Right renal cortex interstitium (tissue), 3 donors: ENCODE data around the gene KRTAP10-3. TPM values are rescaled to one million over a fixed set of nuclear protein-coding genes. Genes with fewer than 3 reads are reported as not detected.

ENCODE experiments used
- DNase-seq, 3 donors: peaks; one replicate each; pipeline ENCODE4 v3.0.0-alpha.2; 2013; ENCODE audit warnings: low read depth in 3 of 3, low spot score in 2 of 3
- polyA plus RNA-seq, 3 donors: library from polyadenylated mRNA; unstranded; fragments of 120-200 nt; gene quantifications; one replicate each; pipeline ENCODE4 v1.2.1, GENCODE V29; 2013; ENCODE audit not compliant: insufficient read length in 3 of 3

Gene KRTAP10-3
- polyA plus RNA-seq, 3 donors: not detected

DNA sequence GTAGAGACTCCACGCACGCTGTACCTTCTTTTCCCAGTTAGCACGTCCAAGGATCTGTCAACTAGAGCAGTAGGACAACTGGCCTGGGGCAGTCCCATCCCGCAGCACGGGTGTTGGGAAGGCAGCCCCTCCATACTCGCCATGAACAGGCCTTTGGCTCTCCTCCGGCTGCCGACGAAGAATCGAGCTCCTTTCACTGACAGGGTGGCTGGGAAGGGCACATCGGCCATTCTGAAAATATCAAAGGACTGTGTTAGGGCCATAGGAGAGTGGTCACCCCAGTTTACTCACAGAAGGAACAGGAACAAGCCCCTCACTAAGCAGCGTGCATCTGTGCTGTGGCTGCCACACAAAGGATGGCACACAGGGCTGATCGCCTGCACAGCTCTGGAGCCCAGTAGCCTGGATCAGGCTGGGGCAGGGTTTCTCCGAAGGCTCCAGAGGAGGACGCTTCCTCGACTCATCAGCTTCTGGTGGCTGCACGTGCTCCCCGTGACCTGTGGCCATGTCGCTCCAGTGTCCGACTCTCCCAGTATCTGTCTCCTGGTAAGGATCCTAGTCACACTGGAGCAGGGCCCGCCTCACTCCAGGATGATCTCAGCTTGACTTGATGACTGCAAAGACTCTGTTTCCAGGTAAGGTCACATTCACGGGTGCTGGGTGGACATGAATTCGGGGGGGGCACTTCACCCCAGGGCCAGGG, 27.5 kb downstream of the KRTAP10-3 start:
- no peak for DNase-seq

DNA sequence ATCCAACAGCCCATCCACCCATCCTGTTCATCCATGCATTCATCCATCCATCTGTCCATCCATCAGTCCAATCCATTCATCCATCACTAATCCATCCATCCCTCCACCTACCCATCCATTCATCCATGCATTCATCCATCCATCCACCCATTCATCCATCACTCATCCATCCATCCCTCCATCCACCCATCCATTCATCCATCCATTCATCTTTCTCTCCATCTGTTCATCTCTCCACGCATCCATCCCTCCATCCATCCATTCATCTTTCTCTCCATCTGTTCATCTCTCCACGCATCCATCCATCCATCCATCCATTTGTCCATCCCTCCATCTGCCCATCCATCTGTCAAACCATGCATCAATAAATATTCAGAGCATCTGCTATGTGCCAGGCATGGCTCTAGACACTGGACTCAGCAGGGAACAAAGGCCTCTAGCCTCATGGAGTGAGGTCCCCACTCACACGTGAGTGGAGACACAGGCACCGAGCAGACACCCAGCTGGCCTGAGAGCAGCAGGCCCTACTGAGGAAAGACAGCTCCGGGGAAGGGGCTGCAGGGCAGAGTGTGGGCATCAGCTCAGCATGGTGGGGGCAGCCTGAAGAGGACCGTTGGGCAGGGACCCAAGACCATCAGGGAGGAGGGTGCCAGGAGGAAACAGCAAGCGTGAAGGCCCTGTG, 28.2 kb downstream of the KRTAP10-3 start:
- DNase-seq: no peak

DNA sequence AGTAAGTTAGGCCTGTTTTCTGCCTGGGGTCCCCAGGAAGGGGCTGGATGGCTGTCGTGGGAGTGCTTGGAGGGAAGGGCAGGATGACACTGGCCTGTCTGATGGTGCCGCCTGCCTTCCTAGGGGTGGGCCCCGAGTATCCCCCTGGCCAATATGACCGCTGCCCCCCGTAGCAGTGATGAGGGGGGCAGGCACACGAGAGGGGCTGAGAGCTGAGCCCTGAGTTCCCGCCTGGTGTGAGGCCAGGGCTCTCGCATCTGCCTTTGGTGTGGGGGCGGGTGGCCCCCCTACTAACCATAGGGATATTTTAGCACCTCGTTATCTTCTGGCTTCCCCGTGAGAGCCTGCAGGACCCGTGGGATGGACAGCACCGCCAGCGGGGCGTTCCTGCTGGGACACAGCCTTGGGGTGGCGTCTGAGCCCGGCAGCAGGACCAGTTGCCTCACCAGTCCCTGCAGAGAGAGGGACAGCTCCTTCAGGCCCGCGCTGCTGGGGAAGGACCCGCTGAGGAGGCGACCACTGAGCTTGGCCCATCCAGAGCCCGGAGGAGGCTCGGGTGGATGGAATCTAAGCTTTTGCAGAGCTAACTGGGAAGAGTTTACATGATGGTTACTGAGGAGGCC, 29.0 kb downstream of the KRTAP10-3 start:
- no peak for DNase-seq

- no peak for DNase-seq
Measured at GRCh38 chr21:44529011-44529421, 29.6 kb downstream of the KRTAP10-3 start.

DNA sequence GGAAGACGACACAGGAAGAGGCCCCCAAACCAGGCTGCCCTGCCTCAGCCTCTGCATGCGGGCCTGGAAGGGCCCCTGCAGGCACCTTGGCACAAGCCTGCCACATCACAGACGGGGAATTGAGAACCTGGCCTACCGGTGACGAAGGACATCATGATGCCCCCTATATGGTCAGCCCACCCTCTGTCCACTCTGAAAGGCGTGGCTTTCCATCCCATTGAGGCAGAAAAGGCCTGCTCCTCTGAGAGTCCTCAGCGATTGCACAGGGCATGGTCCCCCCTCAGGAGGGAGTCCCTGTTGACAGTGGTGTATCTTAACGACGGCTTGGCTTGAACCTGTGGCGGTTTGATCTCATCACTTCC, 30.0 kb downstream of the KRTAP10-3 start:
- DNase-seq: no peak

DNA sequence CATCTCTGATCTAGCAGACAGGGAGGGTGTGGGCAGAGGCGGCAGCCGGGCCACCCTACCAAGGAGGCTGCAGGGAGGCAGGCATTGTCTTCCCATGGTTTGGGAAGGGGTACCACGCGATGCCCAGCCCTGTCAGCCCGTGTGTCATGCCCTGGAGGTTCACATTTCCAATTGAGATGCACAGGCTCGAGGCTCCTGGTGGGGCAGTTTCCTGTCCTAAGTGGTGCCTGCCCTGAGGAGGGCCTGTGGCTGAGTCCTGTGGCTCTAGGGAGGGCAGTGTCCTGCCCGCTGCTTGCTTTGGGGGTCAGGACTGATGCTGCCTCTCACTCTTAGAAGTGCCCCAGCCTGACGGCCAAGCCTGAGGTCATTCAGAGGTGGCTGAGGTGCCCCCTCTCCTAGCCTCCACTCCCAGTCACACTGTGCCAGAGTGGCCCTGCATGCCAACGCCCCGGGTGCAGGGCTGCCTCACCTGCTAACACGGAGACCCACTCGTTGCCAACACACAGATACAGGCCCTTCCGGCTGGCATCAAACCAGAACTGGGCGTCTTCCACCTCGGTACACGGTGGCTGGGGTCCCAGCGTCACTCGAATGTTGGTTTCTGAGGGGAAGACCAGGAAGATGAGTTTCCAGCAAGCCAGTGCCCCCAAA, 30.5 kb downstream of the KRTAP10-3 start:
- DNase-seq: no peak

GRCh38 chr21:44527156-44527982, 31.2 kb downstream of the KRTAP10-3 start:
- no peak for DNase-seq

- no peak for DNase-seq
Measured at GRCh38 chr21:44526096-44526997, 32.2 kb downstream of the KRTAP10-3 start.

GRCh38 chr21:44525391-44526095, 33.1 kb downstream of the KRTAP10-3 start:
- DNase-seq: no peak

DNA sequence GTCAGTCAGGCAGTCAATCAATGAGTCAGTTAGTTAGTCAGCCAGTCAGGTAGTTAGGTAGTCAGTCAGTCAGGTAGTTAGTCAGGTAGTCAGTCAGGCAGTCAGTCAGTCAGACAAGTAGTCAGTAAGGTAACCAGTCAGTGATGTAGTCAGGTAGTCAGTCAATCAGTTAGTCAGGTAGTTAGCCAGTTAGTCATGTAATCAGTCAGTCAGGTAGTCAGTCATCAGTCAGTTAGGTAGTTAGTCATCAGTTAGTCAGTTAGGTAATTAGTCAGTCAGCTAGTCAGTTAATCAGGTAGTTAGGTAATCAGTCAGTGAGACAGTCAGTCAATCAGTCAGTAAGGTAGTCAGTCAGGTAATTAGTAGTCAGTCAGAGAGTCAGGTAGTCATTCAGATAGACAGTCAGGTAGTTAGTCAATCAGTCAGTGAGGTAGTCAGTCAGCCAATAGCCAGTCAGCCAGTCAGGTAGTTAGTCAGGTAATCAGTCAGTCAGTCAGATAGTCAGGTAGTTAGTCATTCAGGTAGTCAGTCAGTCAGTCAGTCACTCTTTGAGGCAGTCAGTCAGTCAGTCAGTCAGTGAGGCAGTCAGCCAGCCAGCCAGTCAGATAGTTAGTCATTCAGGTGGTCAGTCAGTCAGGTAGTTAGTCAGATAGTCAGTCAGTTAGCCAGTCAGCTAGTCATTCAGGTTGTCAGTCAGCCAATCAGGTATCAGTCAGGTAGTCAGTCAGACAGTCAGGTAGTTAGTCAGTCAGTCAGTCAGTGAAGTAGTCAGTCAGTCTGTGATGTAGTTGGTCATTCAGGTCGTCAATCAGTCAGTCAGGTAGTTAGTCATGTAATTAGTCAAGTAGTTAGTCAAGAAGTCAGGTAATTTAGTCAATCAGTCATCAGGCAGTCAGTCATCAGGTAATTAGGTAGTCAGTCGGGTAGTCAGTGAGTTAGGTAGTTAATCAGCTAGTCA, 33.9 kb downstream of the KRTAP10-3 start:
- no peak for DNase-seq

DNA sequence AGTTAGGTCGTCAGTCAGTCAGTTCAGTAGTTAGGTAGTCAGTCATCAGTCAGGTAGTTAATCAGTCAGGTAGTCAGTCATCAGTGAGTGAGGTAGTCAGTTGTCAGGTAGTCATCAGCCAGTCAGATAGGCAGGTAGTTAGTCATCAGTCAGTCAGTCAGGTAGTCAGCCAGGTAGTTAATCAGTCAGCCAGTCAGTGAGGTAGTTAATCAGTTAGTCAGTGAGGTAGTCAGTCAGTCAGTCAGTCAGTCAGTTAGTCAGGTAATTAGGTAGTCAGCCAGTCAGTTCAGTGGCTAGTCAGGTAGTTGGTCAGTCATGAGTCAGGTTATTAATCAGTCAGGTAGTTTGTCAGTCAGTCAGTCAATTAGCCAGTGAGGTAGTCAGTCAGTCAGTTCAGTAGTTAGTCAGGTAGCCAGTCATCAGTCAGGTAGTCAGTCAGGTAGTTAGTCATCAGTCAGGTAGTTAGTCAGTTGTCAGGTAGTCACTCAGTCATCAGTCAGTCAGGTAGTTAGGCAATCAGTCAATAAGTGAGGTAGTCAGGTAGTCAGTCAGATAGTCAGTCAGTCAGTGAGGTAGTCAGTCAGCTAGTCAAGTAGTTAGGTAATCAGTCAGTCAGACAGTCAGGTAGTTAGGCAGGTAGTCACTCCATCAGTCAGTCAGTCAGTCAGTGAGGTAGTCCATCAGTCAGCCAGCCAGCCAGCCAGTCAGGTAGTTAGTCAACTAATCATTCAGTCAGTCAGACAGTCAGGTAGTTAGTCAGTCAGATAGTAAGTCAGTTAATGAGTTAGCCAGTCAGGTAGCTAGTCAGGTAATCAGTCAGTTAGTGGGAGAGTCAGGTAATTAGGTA, 34.8 kb downstream of the KRTAP10-3 start:
- DNase-seq: no peak

- DNase-seq: no peak
Measured at GRCh38 chr21:44522753-44523204, 35.8 kb downstream of the KRTAP10-3 start.

- DNase-seq: no peak
Measured at GRCh38 chr21:44521928-44522752, 36.5 kb downstream of the KRTAP10-3 start.

- DNase-seq: no peak
Measured at GRCh38 chr21:44521301-44521927, 37.2 kb downstream of the KRTAP10-3 start.
